ENCODE measurements around the gene LFNG.
"Not testable (repeated sequence)": the region's sequence is repeated elsewhere in the genome, so short reads cannot be mapped to it uniquely, and the experiment has no call there.

Gene LFNG

DNA sequence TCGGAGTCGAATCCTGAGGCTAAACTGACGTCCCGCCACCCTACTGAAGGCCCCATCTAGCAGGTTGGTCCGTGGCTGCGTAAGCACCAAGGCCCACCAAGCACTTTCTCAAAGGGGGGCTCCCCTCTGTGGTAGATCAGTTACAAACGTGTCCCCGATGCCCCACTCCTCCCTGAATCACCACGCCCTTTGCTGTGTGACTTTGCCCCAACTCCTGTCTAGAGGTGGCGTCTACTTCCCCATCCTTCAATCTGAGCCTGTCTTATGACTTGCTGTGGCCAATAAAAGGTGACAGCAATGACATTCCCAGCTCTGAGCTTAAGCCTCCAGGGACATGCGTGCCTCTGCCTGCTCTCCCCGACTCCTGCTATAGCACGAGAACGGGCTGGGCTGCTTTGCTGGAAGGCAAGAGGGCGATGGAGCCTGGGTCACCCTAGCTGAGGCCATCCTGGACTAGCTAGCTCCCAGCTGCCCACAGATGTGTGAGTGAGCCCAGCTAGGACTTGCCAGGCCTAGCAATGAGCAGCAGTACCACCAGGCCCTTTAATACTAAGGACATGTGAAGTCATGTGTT is 12.7 kb downstream of the LFNG start:
- H3K4me3 Mint-ChIP-seq; H3K9me3 Mint-ChIP-seq; H3K36me3 Mint-ChIP-seq (ENCODE audit: low read depth); H3K27me3 Mint-ChIP-seq: not testable (repeated sequence)
- Mint-ChIP-seq H3K4me1 (ENCODE audit: low read depth) (peaks cover 46% of the 10 kb centered on the region), H3K27ac (peak overlapping the region; percentile 45)

DNA sequence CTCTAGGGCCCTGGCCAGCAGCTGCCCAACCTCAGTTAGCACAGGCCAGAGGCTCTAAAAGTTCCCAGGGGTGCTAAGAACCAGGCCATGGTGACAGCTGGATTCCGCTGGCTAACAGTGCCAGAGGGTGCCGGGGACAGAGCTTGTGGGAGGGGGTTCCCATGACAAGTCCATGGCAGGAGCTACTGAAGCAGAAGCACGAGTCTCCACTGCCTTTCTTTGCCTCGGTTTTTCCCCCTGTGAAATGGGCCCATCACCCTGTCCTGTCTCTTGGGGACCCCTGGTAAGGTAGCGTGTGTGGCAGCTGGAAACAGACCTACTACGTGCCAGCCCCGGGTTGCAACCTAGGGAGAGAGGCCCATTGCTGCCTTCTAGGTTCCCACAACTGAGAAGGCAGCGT is 13.2 kb downstream of the LFNG start:
- H3K4me3 Mint-ChIP-seq; H3K36me3 Mint-ChIP-seq (ENCODE audit: low read depth); H3K9me3 Mint-ChIP-seq; H3K27ac Mint-ChIP-seq; H3K27me3 Mint-ChIP-seq: not testable (repeated sequence)
- peaks cover 41% of the 10 kb centered on the region for H3K4me1 Mint-ChIP-seq (ENCODE audit: low read depth)

- H3K4me1 Mint-ChIP-seq (ENCODE audit: low read depth): peaks cover 34% of the 10 kb centered on the region
- H3K9me3 Mint-ChIP-seq; H3K27ac Mint-ChIP-seq; H3K36me3 Mint-ChIP-seq (ENCODE audit: low read depth); H3K4me3 Mint-ChIP-seq; H3K27me3 Mint-ChIP-seq: not testable (repeated sequence)
Observed at GRCh38 chr7:2533566-2533965, 14.0 kb downstream of the LFNG start.

DNA sequence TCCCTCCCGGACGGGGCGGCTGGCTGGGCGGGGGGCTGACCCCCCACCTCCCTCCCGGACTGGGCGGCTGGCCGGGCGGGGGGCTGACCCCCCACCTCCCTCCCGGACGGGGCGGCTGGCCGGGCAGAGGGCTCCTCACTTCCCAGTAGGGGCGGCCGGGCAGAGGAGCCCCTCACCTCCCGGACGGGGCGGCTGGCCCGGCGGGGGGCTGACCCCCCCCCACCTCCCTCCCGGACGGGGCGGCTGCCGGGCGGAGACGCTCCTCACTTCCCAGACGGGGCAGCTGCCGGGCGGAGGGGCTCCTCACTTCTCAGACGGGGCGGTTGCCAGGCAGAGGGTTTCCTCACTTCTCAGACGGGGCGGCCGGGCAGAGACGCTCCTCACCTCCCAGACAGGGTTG is 14.6 kb downstream of the LFNG start:
- peaks cover 27% of the 10 kb centered on the region for H3K4me1 Mint-ChIP-seq (ENCODE audit: low read depth)
- not testable (repeated sequence) for H3K27me3 Mint-ChIP-seq; H3K9me3 Mint-ChIP-seq; H3K36me3 Mint-ChIP-seq (ENCODE audit: low read depth); H3K4me3 Mint-ChIP-seq; H3K27ac Mint-ChIP-seq

DNA sequence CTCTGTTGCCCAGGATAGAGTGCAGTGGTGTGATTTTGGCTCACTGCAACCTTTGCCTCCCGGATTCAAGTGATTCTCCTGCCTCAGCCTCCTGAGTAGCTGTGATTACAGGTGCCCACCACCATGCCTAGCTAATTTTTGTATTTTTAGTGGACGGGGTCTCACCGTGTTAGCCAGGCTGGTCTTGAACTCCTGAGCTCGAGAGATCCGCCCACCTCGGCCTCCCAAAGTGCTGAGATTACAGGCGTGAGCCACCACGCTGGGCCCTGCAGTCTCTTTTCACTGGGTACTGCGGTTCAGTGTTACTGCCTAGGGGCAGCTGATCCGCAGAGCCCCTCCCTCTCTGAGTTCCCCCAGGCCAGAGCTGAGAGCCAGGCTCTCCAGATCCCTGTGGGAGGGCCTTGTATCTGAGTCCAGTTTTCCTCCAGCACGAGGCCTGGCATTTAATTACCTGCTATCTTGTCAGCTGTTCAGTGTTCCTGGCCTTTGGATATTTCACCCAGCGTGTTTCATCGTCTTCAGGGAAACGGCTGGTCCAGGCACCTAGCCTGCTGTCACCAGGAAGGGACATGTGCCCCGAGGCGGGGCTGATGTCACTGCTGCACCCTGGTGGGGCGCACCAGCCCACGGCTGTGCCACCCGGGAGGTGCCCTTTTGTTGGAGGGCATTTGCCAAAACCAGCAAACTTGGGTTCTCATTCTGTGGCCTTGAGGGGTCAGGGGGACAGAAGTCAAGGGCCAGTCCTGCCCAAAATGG is 16.5 kb downstream of the LFNG start:
- H3K27me3 Mint-ChIP-seq; H3K9me3 Mint-ChIP-seq; H3K4me3 Mint-ChIP-seq; H3K4me1 Mint-ChIP-seq (ENCODE audit: low read depth); H3K36me3 Mint-ChIP-seq (ENCODE audit: low read depth); H3K27ac Mint-ChIP-seq: not testable (repeated sequence)

DNA sequence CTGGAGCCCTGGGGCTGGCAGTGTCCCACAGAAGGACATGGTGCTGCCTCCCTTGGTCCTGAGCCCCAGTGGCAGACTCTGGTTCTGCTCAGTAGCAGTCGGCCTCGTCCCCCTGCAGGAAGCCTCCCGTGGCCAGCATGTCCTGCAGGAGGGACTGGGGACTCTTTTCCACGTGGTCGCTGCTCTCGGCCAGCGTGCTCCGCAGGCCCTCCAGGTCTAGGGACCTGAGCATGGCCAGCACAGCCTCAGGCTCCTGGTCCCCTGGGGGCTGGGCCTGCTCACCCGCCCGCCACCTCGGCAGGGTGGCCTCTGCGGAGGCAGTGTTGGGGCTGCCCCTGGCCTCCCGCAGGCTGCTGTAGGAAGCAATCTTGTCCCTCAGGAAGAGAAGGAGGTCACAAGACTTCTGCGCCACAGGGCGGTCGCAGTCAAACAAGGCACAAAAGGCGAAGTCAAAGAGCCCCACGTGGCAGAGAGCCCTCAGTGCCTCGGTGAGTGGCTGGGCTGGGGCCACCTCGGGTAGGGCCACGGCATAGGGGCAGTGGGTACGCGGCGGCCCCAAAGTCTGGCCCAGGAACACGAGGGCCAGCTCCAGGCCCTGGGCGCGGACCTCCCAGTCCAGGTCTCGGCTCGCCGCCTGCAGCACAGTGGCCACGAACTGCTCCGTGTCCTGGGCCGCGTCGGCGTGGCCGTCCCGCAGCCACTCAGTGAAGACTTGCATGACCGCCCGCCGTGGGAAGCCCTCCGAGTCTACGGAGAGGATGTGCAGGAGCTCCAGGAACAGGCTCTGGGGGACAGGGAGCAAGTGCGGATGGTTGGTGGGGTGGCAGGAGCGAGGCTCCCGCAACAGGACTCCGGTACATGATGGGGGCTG is 18.6 kb downstream of the LFNG start:
- Mint-ChIP-seq H3K27ac (no peak overlapping the region), H3K9me3 (no peaks in the 10 kb centered on the region), H3K27me3 (no peaks in the 10 kb centered on the region), H3K4me1 (ENCODE audit: low read depth) (no peaks in the 10 kb centered on the region), H3K36me3 (ENCODE audit: low read depth) (no peaks in the 10 kb centered on the region), H3K4me3 (no peak overlapping the region)

DNA sequence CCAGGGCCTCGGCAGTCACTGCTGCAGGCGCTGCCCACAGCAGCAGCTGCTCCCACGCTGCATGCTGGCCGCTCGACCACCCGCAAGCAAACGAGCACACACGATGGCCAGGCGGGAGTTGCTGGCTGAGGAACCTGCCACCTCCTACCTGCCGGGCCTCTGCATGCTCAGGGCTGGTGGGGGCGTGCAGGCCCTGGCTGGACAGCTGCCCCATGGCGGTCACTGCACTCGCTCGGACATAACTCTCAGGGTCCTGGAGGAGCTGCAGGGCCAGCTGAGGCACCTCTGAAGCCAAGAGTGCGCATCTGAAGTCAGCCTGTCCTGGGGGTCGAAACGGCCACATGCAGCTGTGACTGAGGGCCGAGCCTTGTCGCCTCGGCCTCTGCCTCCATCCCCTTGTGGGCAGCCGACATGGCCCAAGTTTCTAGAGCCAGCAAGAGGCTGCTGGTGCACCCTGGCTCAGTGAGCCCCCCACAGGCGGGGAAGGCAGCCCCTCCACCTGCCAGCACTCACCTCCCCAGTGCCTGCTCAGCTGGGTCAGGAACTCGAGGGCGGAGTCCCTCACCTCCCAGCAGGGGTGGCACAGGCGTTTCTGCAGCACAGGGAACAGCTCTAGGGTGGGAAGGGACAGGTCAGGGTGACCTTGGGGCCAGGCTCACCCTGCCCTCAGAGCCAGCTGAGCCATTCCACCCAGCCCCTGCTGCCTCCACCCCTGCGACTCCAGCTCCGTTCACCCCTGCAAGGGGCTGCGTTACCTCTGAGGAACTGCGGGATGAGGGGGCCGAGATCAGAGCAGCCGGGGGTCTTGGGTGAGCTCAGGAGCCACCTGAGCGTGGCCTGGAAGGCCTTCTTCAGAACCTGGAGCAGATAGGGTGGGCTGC is 19.7 kb downstream of the LFNG start:
- H3K36me3 Mint-ChIP-seq (ENCODE audit: low read depth): no peaks in the 10 kb centered on the region
- no peak overlapping the region for H3K27ac Mint-ChIP-seq
- H3K4me1 Mint-ChIP-seq (ENCODE audit: low read depth): no peaks in the 10 kb centered on the region
- H3K27me3 Mint-ChIP-seq: no peaks in the 10 kb centered on the region
- H3K4me3 Mint-ChIP-seq: no peak overlapping the region
- no peaks in the 10 kb centered on the region for H3K9me3 Mint-ChIP-seq

DNA sequence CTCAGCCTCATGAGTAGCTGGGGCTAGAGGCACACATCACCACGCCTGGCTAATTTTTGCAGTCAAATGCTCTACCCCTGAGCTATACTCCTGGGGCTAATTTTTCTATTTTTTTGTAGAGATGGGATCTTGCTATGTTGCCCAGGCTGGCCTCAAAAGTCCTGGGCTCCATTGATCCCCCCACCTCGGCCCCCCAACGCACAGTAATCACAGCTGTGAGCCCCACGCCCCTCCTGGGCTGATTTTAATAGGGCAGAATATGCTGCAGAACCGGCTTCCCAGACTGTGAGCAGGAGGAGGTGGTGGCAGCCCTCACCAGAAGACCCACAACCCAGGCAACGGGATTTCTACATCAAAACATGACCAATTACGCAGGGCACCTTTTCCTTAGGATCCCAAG is 20.6 kb downstream of the LFNG start:
- H3K4me1 Mint-ChIP-seq (ENCODE audit: low read depth): no peaks in the 10 kb centered on the region
- H3K9me3 Mint-ChIP-seq: no peaks in the 10 kb centered on the region
- no peak overlapping the region for H3K4me3 Mint-ChIP-seq
- no peak overlapping the region for H3K27ac Mint-ChIP-seq
- no peaks in the 10 kb centered on the region for H3K36me3 Mint-ChIP-seq (ENCODE audit: low read depth)
- no peaks in the 10 kb centered on the region for H3K27me3 Mint-ChIP-seq

DNA sequence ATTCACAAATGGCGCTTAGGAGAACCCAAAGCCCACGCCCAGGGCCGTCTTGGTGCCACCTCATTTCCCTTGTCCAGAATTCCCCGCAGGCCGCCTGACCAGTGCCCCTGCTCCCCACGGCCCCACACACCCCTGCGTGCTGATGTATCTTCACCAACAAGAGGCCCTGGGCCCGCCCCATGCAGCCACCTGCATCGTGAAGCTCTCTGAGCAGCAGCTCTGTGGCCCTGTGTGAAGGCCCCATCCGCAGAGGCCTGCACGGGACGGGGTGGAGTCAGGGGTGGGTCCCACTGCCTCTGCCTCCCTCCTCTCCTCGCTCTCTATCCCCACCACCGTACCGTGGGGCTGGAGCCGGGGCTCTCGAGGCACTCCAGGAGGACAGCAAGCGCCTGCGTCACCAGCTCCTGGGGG is 21.1 kb downstream of the LFNG start:
- H3K4me3 Mint-ChIP-seq: no peak overlapping the region
- peaks cover under 1% of the 10 kb centered on the region for H3K36me3 Mint-ChIP-seq (ENCODE audit: low read depth)
- no peak overlapping the region for H3K27ac Mint-ChIP-seq

DNA sequence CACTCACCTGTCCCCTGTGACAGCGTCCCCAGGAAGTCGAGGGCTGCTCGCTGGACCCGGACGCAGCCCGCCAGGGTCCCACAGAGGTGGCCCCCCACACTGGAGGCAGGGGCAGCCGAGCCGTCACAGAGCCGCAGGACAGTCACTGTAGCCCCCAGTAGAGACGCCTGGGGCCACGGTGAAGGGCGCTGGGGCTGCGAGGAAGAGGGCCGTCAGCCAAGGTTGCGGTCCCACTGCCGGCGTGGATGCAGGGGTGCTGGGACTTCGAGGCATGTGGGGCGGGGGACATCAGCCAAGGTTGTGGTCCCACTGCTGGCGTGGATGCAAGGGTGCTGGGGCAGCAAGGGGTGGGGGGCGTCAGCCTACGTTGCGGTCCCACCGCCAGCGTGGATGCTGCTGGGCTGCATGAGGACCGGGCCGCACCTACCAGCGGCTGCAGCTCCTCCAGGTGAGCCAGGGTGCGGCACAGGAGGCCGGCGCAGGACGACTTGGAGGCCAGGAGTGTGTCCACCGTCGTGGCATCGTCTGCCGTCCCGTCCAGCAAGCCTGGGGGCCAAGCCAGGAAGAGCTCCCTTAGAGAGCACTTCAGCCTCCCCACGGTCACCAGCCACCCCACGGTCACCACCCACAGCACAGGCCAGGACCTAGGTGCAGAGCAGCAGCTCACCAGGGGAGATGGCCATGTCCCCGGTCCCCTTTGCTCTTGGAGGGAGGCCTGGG is 21.9 kb downstream of the LFNG start:
- Mint-ChIP-seq H3K27ac (no peak overlapping the region), H3K4me1 (ENCODE audit: low read depth) (no peaks in the 10 kb centered on the region), H3K27me3 (no peaks in the 10 kb centered on the region), H3K9me3 (no peaks in the 10 kb centered on the region), H3K4me3 (no peak overlapping the region), H3K36me3 (ENCODE audit: low read depth) (peaks cover 4% of the 10 kb centered on the region)

More for the DNA sequence above, 21.1 kb downstream of the LFNG start:
- Mint-ChIP-seq H3K4me1 (ENCODE audit: low read depth) (no peaks in the 10 kb centered on the region), H3K9me3 (no peaks in the 10 kb centered on the region), H3K27me3 (no peaks in the 10 kb centered on the region)

DNA sequence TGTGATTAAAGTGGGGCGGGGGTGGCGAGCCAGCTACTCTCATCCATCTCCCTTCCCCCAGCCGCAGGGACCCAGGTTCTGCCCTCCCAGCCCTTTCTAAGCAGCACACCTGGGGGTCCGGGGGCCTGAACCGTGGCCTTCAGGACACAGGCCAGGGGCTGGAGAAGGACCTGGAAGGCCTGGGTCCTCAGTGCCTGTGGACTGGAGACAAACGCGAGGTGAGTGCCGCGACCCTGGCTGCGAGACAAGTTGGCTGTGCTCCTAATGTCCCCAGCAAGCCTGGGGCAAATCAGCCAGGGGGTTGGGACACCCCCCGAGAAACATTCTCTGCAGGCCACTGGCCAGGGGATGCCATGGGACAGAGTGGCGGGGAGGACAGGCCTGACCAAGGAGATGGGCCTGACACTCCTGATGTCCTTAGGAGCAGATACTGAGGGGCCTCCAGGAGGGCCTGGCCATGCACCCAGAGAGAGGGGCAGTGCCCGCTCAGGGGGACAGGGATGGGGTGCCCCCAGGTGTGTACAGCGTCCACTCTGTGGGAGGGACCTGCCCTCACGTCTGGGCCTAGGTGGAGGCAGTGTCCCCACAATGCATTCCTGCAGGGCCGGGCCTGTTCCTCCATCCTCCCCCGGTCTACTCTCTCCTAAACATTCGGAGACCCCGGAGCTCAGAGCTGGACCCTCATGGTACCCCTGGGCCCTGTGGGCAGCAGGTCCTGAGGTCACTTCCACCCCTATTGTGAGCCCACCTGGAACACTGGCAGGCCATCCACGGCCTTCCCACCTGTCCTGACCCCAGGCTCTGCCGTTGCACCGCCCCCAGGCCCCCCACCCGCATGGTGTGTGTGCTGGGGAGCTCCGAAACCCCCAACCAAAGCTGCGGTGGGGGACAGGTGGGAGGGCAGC is 22.7 kb downstream of the LFNG start:
- no peak overlapping the region for H3K27ac Mint-ChIP-seq
- H3K27me3 Mint-ChIP-seq: no peaks in the 10 kb centered on the region
- H3K9me3 Mint-ChIP-seq: no peaks in the 10 kb centered on the region

DNA sequence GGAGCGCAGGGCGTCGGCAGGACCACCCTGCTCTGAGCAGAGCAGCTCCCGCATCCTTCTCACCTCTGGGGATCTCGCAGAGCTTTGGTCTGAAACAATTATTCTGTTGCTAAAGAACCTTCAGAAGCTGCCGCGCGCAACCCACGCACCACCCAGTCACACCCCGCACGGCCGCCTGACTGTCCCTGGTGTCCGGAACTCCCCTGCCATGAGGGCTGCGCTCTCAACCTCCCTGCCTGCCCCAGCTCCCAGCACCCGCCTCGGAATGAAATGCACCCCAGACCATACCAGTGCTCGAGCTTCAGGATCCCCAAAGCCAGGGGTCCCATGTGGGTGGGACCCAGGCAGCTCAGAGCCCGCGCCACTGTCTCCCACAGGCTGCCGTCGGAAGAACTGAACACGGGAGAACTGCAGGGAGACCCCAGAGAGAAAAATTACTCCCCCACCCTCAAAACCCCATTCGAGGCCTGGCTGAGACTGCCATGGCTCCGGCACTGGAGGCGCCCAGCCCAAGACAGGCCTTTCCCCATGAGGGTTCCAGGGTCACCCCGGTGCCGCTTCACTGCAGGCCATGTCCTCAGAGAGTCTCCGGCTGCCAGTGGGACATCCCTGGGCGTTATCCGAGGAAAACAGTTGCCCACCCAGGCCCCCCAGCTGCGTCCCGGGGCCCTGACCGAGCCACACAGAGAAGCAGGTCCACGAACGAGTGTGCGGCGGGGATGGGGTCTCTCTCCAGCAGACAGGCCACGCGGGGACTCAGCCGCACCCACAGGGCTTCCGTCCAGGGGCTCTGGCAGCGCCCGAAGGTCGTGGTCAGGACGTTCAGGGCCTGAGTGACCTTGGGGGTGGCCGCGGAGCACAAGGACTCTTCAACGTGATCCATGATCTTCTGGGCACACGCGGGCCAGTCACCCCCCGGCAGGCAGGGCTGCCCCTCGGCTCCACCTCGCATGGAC is 23.6 kb downstream of the LFNG start:
- no peak overlapping the region for H3K4me3 Mint-ChIP-seq
- H3K27me3 Mint-ChIP-seq: no peaks in the 10 kb centered on the region
- no peaks in the 10 kb centered on the region for H3K4me1 Mint-ChIP-seq (ENCODE audit: low read depth)
- peaks cover 16% of the 10 kb centered on the region for H3K36me3 Mint-ChIP-seq (ENCODE audit: low read depth)
- no peaks in the 10 kb centered on the region for H3K9me3 Mint-ChIP-seq
- no peak overlapping the region for H3K27ac Mint-ChIP-seq

More for the DNA sequence above, 22.7 kb downstream of the LFNG start:
- Mint-ChIP-seq H3K36me3 (ENCODE audit: low read depth) (peaks cover 8% of the 10 kb centered on the region), H3K4me3 (no peak overlapping the region), H3K4me1 (ENCODE audit: low read depth) (no peaks in the 10 kb centered on the region)
